GM23248 (cell line): Measurements from ENCODE around the gene FGF10. TPM values are rescaled to one million over a fixed set of nuclear protein-coding genes. Genes with fewer than 3 reads are reported as not detected.

ENCODE experiments used
- DNase-seq: peaks from one replicate; pipeline ENCODE4 v3.0.0-alpha.2; 2015
- H2AFZ ChIP-seq: fragments of 200-600 bp; sonication (generic); 2 replicates; pipeline ENCODE4 v1.6.1; 2016; ENCODE audit warnings: antibody characterized with exemption
- H3F3A ChIP-seq: fragments of 200-600 bp; sonication (generic); 2 replicates; pipeline ENCODE4 v1.6.1; 2016; ENCODE audit warnings: mild to moderate bottlenecking, antibody characterized with exemption, mixed run types; ENCODE audit not compliant: insufficient read depth
- H3K27ac ChIP-seq: fragments of 200-600 bp; sonication (generic); 2 replicates; pipeline ENCODE4 v1.5.1; 2016; ENCODE audit warnings: mild to moderate bottlenecking
- H3K27me3 ChIP-seq: fragments of 200-600 bp; sonication (generic); replicated peaks from 2 replicates; pipeline ENCODE4 v1.6.1; 2016; ENCODE audit warnings: mild to moderate bottlenecking; ENCODE audit not compliant: insufficient read depth
- H3K36me3 ChIP-seq: fragments of 200-600 bp; sonication (generic); 2 replicates; pipeline ENCODE4 v1.6.1; 2016; ENCODE audit warnings: low read depth, mild to moderate bottlenecking
- H3K4me1 ChIP-seq: fragments of 200-600 bp; sonication (generic); 2 replicates; pipeline ENCODE4 v1.6.1; 2016; ENCODE audit warnings: mild to moderate bottlenecking; ENCODE audit not compliant: insufficient read depth
- H3K4me2 ChIP-seq: fragments of 200-600 bp; sonication (generic); one replicate; pipeline ENCODE4 v1.6.1; 2016; ENCODE audit warnings: mild to moderate bottlenecking; ENCODE audit not compliant: unreplicated experiment
- H3K4me3 ChIP-seq: fragments of 200-600 bp; sonication (generic); 2 replicates; pipeline ENCODE4 v1.5.1; 2016; ENCODE audit warnings: mild to moderate bottlenecking
- H3K79me2 ChIP-seq: fragments of 200-600 bp; sonication (generic); 2 replicates; pipeline ENCODE4 v1.6.1; 2016; ENCODE audit warnings: mild to moderate bottlenecking; ENCODE audit not compliant: insufficient read depth
- H3K9ac ChIP-seq: fragments of 200-600 bp; sonication (generic); 2 replicates; pipeline ENCODE4 v1.6.1; 2016; ENCODE audit warnings: mild to moderate bottlenecking
- H3K9me2 ChIP-seq: fragments of 200-600 bp; sonication (generic); 2 replicates; pipeline ENCODE4 v1.6.1; 2016; ENCODE audit warnings: mixed run types, mild to moderate bottlenecking, moderate library complexity; ENCODE audit not compliant: insufficient read depth
- H3K9me3 ChIP-seq: fragments of 200-600 bp; sonication (generic); one replicate; pipeline ENCODE4 v1.6.1; 2017; ENCODE audit warnings: low read depth
- H4K20me1 ChIP-seq: fragments of 200-600 bp; sonication (generic); 2 replicates; pipeline ENCODE4 v1.6.0; 2016; ENCODE audit not compliant: insufficient read depth
- EZH2 ChIP-seq: fragments of 200-600 bp; sonication (generic); IDR thresholded peaks from 2 replicates; pipeline ENCODE4 v1.6.1; 2018; ENCODE audit warnings: antibody characterized with exemption, mild to moderate bottlenecking; ENCODE audit not compliant: insufficient read depth, poor library complexity, severe bottlenecking
- EZH2phosphoT487 ChIP-seq: fragments of 200-600 bp; sonication (generic); IDR thresholded peaks from 2 replicates; pipeline ENCODE4 v1.6.1; 2018; ENCODE audit warnings: antibody characterized with exemption, moderate library complexity, mild to moderate bottlenecking, low read depth; ENCODE audit not compliant: insufficient read depth
- WGBS, 2 experiments: methylation state at CpG; one replicate each; pipeline ENCODE4 v1.1.6; 2015 to 2017; ENCODE audit warnings: low lambda C conversion rate in 2 of 2, low coverage in 1 of 2; ENCODE audit errors: missing lambda C conversion rate in 2 of 2; 5-methylcytosine and 5-hydroxymethylcytosine counted together
- in situ Hi-C: fragments of 300-500 bp; cut with MboI; formaldehyde crosslinking; loops from 2 replicates; pipeline ENCODE4 v1.15.0; 2020
- polyA plus RNA-seq: library from polyadenylated mRNA; unstranded; fragments of >200 nt; fragmentation: Nextera tagmentation; extraction: Ambion mirVana; gene quantifications from 2 replicates; pipeline ENCODE4 v1.2.1, GENCODE V29; 2016
- total RNA-seq: library from RNA; depleted of rRNA; stranded (reverse); fragments of >200 nt; shearing (Covaris generic); gene quantifications from 2 replicates; pipeline ENCODE4 v1.2.3, GENCODE V29; 2014

FGF10 gene
- total and polyA plus RNA-seq, 2 experiments from 2014 or later, result not detected

DNA sequence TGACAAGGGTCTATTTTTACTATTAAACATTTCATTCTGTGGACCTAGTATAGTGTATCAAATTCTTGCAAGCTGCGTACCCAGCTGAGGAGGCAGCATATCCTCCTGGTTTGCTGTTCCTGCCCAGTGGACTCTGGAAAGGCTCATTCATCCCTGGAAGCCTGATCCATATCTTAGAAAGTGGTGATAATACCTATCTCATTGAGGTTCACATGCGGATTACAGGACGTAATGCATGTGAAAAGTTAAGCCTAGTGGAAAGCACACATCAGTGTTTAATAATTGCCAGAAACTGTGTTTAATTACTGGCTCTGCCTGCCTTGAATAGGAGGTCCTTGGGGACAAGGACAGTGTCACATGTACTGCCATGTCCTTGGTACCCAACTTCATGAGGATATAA lies 132.0 kb downstream of the FGF10 start:
- H3K36me3 ChIP-seq, result no peaks in the 10 kb centered on the region
- no peaks in the 10 kb centered on the region for H4K20me1 ChIP-seq
- DNase-seq, result no peak
- no peaks in the 10 kb centered on the region for H3K4me1 ChIP-seq
- H2AFZ ChIP-seq, result no peak overlapping the region
- WGBS, 2 experiments, result 60 to 67% methylated on average over 3 of the region's 3 CpGs
- no peak overlapping the region for H3K27ac ChIP-seq
- no peaks in the 10 kb centered on the region for H3K9me2 ChIP-seq
- H3K9ac ChIP-seq, result no peak overlapping the region
- H3F3A ChIP-seq, result no peaks in the 10 kb centered on the region
- H3K79me2 ChIP-seq, result no peaks in the 10 kb centered on the region
- in situ Hi-C loops, result no loop called here
- no peak for TF ChIP-seq EZH2
- TF ChIP-seq EZH2phosphoT487, result no peak
- no peak overlapping the region for H3K4me2 ChIP-seq
- no peaks in the 10 kb centered on the region for H3K9me3 ChIP-seq
- H3K27me3 ChIP-seq, result no peaks in the 10 kb centered on the region
- H3K4me3 ChIP-seq, result no peak overlapping the region
